ENCODE measurements around the gene TSSK6.

- TF ChIP-seq BHLHE40 (IDR thresholded peaks at IDR 0.05; ENCODE audit: borderline replicate concordance) (no peak), FOXM1 (IDR thresholded peaks at IDR 0.05; ENCODE audit: borderline replicate concordance) (no peak)
Measured at GRCh38 chr19:19491321-19492025, 23.9 kb downstream of the TSSK6 start.

Data from HEK293T (cell line).